ENCODE measurements around the gene TIMM17A. TPM values are rescaled to one million over a fixed set of nuclear protein-coding genes. Genes with fewer than 3 reads are reported as not detected.
A peak's percentile ranks its signal among the peaks of the same experiment; 100 is the strongest.

The TIMM17A gene
- total and polyA plus RNA-seq, 2 of the 4 experiments (the other 2 are of a cell fraction), result 80.4 to 87.3 TPM

GRCh38 chr1:201942129-201942495 is 13.2 kb upstream of the TIMM17A start:
- no TSS peak for BruUV-seq (replicated peaks)
- DNase-seq (no peak), ATAC-seq (ENCODE audit: low read depth) (no peak)
- Histone ChIP-seq H3K4ac (ENCODE audit: low read depth, low read length) (peak overlapping the region; percentile 37; the same call in 1 of the 2 replicates), H3K4me2 (ENCODE audit: low read depth, low read length) (peak overlapping the region; percentile 66), H3K4me1 (ENCODE audit: control insufficient read depth, insufficient read depth, low read length) (peaks cover 41% of the 10 kb centered on the region), H2BK120ac (ENCODE audit: low read depth, low read length) (peak overlapping the region; percentile 30; the same call in 1 of the 2 replicates), H2BK5ac (ENCODE audit: low read depth, low read length, poor library complexity, severe bottlenecking) (peak overlapping the region; percentile 35), H3K4me3 (ENCODE audit: insufficient read depth, low read depth, low read length) (no peak overlapping the region), H3K79me1 (ENCODE audit: low read depth in 1 of 2, low read length in 2 of 2) (peaks cover 26 to 76% of the 10 kb centered on the region in 2 experiments), H3K36me3 (ENCODE audit: control insufficient read depth, insufficient read depth, low read length) (peaks cover 5% of the 10 kb centered on the region; the same call in 1 of the 2 replicates), H3K23ac (ENCODE audit: low read depth, low read length) (peak overlapping the region; percentile 28; the same call in 1 of the 2 replicates), H2AK5ac (ENCODE audit: low read depth, low read length) (peak overlapping the region; percentile 7; the same call in 1 of the 2 replicates), H3K18ac (ENCODE audit: low read depth, low read length) (no peak overlapping the region), H3K9me3 (ENCODE audit: control insufficient read depth, insufficient read depth, low read length) (no peaks in the 10 kb centered on the region; the same call in 1 of the 2 replicates), H3K9me1 (ENCODE audit: insufficient read depth, low read length) (peaks cover 28% of the 10 kb centered on the region), H4K20me1 (ENCODE audit: insufficient read depth, low read length) (peaks cover 23% of the 10 kb centered on the region), H3K27me3 (ENCODE audit: control insufficient read depth, insufficient read depth, low read length) (no peaks in the 10 kb centered on the region), H3K14ac (replicated peaks; ENCODE audit: low read depth, low read length) (0 out of 2 replicates have a peak overlapping the region, but pooled peaks have one; percentile 34), H4K8ac (ENCODE audit: low read depth in 2 of 2, low read length in 2 of 2) (peak overlapping the region in 1 of 2 experiments; percentile 57; a peak in 3 of 4 replicates), H3K27ac (ENCODE audit: insufficient read depth, low read length) (peak overlapping the region; percentile 52; the same call in 1 of the 2 replicates), H2BK15ac (ENCODE audit: low read depth, low read length) (no peak overlapping the region; the same call in 2 of the 3 replicates), H2AK9ac (replicated peaks; ENCODE audit: low read depth, low read length, poor library complexity) (no peak overlapping the region), H4K5ac (ENCODE audit: low read depth, low read length) (no peak overlapping the region), H3K9ac (ENCODE audit: low read depth, low read length) (peak overlapping the region; percentile 16), H2AFZ (replicated peaks; ENCODE audit: low read length, poor library complexity) (no peak overlapping the region), H4K91ac (ENCODE audit: insufficient read depth, low read depth, low read length) (no peak overlapping the region), H3K56ac (ENCODE audit: extremely low read depth, insufficient read depth, low read length) (no peak overlapping the region), H2BK20ac (ENCODE audit: low read depth, low read length) (peak overlapping the region; percentile 42; the same call in 1 of the 2 replicates)
- in situ Hi-C loops (cut with MboI; ENCODE audit: low sequenced_read_pairs) (no loop called here), dilution Hi-C loops (cut with HindIII; ENCODE audit: low sequenced_read_pairs, unreplicated experiment) (no loop called here), intact Hi-C loops (cut with micrococcal nuclease) (no loop called here)
- TF ChIP-seq MAFK (IDR thresholded peaks at IDR 0.05; ENCODE audit: low read depth, low read length) (no peak), POLR2A (IDR thresholded peaks at IDR 0.05; ENCODE audit: low read depth, low read length) (no peak), CHD1 (IDR thresholded peaks at IDR 0.05; ENCODE audit: low read depth, low read length) (no peak), CEBPB (IDR thresholded peaks at IDR 0.05; ENCODE audit: low read depth, low read length) (no peak), MXI1 (IDR thresholded peaks at IDR 0.05; ENCODE audit: borderline replicate concordance, low read depth, low read length) (no peak), RCOR1 (IDR thresholded peaks at IDR 0.05; ENCODE audit: insufficient replicate concordance, low read length) (no peak), FOS (IDR thresholded peaks at IDR 0.05; ENCODE audit: low read depth, low read length) (no peak), MAZ (IDR thresholded peaks at IDR 0.05; ENCODE audit: borderline replicate concordance, low read depth, low read length) (no peak), SMC3 (IDR thresholded peaks at IDR 0.05; ENCODE audit: low read depth, low read length) (no peak), BHLHE40 (IDR thresholded peaks at IDR 0.05; ENCODE audit: low read depth, low read length) (no peak), RFX5 (IDR thresholded peaks at IDR 0.05; ENCODE audit: low read depth, low read length) (no peak), RAD21 (IDR thresholded peaks at IDR 0.05; ENCODE audit: low read length) (no peak), USF2 (IDR thresholded peaks at IDR 0.05; ENCODE audit: low read depth, low read length) (no peak), NFE2L2 (IDR thresholded peaks at IDR 0.05; ENCODE audit: low read depth, low read length) (no peak)
- TF ChIP-seq, protein P1, sequence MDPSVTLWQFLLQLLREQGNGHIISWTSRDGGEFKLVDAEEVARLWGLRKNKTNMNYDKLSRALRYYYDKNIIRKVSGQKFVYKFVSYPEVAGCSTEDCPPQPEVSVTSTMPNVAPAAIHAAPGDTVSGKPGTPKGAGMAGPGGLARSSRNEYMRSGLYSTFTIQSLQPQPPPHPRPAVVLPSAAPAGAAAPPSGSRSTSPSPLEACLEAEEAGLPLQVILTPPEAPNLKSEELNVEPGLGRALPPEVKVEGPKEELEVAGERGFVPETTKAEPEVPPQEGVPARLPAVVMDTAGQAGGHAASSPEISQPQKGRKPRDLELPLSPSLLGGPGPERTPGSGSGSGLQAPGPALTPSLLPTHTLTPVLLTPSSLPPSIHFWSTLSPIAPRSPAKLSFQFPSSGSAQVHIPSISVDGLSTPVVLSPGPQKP (IDR thresholded peaks at IDR 0.05; ENCODE audit: borderline replicate concordance, low read depth, low read length), result no peak
- TF ChIP-seq, protein P2, sequence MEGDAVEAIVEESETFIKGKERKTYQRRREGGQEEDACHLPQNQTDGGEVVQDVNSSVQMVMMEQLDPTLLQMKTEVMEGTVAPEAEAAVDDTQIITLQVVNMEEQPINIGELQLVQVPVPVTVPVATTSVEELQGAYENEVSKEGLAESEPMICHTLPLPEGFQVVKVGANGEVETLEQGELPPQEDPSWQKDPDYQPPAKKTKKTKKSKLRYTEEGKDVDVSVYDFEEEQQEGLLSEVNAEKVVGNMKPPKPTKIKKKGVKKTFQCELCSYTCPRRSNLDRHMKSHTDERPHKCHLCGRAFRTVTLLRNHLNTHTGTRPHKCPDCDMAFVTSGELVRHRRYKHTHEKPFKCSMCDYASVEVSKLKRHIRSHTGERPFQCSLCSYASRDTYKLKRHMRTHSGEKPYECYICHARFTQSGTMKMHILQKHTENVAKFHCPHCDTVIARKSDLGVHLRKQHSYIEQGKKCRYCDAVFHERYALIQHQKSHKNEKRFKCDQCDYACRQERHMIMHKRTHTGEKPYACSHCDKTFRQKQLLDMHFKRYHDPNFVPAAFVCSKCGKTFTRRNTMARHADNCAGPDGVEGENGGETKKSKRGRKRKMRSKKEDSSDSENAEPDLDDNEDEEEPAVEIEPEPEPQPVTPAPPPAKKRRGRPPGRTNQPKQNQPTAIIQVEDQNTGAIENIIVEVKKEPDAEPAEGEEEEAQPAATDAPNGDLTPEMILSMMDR (conservative IDR thresholded peaks at IDR 0.05; ENCODE audit: low read depth, low read length), result no peak
- CTCF ChIA-PET, result no interaction called here
- 100% methylated on average over 1 of the region's 1 CpG; no CpG with 5 or more reads in 1 of the 2 experiments for WGBS, 2 experiments (ENCODE audit: extremely low coverage in 2 of 2, insufficient read length in 1 of 2)
- POLR2A ChIA-PET (ENCODE audit: unreplicated experiment), result no interaction called here

Data from IMR-90 (cell line).